SJCRH30 (cell line): ENCODE data around the gene FGFBP1. TPM values are rescaled to one million over a fixed set of nuclear protein-coding genes. Genes with fewer than 3 reads are reported as not detected.

Source experiments
- DNase-seq, 2 experiments: peaks; one replicate each; pipeline ENCODE4 v3.0.0-alpha.2; 2015 to 2020
- H3K27ac ChIP-seq: fragments of 250-450 bp; sonication (Bioruptor Pico); 2 replicates; pipeline ENCODE4 v1.5.1; 2020; ENCODE audit warnings: mild to moderate bottlenecking, moderate library complexity
- H3K27me3 ChIP-seq: fragments of 250-450 bp; sonication (Bioruptor Pico); 2 replicates; pipeline ENCODE4 v1.5.1; 2020; ENCODE audit warnings: mild to moderate bottlenecking, moderate library complexity
- H3K36me3 ChIP-seq: fragments of 250-450 bp; sonication (Bioruptor Pico); 2 replicates; pipeline ENCODE4 v1.5.1; 2020; ENCODE audit warnings: mild to moderate bottlenecking, moderate library complexity
- H3K4me1 ChIP-seq: fragments of 250-450 bp; sonication (Bioruptor Pico); 2 replicates; pipeline ENCODE4 v1.5.1; 2020; ENCODE audit warnings: mild to moderate bottlenecking, moderate library complexity
- H3K4me3 ChIP-seq: fragments of 250-450 bp; sonication (Bioruptor Pico); 2 replicates; pipeline ENCODE4 v1.5.1; 2020; ENCODE audit warnings: mild to moderate bottlenecking, moderate library complexity
- H3K9me3 ChIP-seq: fragments of 250-450 bp; sonication (Bioruptor Pico); replicated peaks from 2 replicates; pipeline ENCODE4 v1.5.1; 2020; ENCODE audit warnings: mild to moderate bottlenecking, moderate library complexity
- total RNA-seq: library from RNA; depleted of rRNA; stranded (reverse); fragments of >200 nt; shearing (Covaris generic); gene quantifications from 2 replicates; pipeline ENCODE4 v1.2.3, GENCODE V29; 2014

The FGFBP1 gene
- total RNA-seq, 1 experiment from 2014 or later: not detected

GRCh38 chr4:15912961-15913630 is 25.4 kb downstream of the FGFBP1 start:
- H3K4me3 ChIP-seq: no peak overlapping the region
- H3K36me3 ChIP-seq: no peaks in the 10 kb centered on the region
- no peaks in the 10 kb centered on the region; the same call in 1 of the 2 replicates for H3K9me3 ChIP-seq
- no peak overlapping the region for H3K27ac ChIP-seq
- H3K27me3 ChIP-seq: peaks cover 3% of the 10 kb centered on the region; the same call in 1 of the 2 replicates
- H3K4me1 ChIP-seq: peaks cover 5% of the 10 kb centered on the region; the same call in 1 of the 2 replicates
- DNase-seq: no peak

GRCh38 chr4:15912236-15912635 is 26.3 kb downstream of the FGFBP1 start:
- Histone ChIP-seq H3K4me3 (no peak overlapping the region), H3K9me3 (no peaks in the 10 kb centered on the region; the same call in 1 of the 2 replicates), H3K36me3 (no peaks in the 10 kb centered on the region), H3K27ac (no peak overlapping the region), H3K27me3 (peaks cover 1% of the 10 kb centered on the region; the same call in 1 of the 2 replicates), H3K4me1 (peaks cover 5% of the 10 kb centered on the region; the same call in 1 of the 2 replicates)
- DNase-seq: no peak

DNA sequence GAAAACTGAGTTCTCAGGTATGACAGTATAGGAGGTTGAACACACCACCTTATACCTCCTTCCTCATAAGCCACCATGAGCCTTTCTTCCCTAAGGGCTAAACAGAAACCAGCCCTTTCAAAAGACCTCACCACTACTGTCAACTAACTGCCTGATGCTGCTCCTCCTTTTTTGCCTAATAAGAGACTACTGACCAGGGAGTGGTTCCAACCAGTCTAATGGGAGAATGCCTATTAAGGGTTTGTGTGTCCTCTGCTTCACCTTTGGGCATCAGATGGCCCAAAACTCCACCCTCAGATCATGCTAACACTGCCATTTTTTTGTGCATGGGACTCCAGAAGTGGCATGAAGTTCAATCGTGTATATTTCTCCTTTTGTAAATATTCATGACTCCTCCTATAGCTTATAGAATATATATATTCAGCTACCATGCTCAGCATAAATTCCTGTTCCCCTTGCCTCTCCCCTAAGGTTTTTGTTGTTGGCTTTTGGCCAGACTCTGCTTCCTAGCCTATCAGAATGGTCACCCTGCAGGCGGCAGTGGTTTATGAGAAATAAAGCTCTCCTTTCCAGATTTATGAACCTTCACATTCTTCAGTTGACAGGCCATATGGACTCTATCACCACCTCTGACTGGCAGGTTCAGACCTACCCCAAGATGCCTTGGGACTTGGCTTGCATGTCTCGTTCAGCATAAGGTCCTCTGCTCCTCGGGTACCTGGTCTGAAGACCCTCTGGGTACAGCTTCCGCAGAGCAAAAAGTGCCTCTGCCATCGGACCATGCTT is 28.2 kb downstream of the FGFBP1 start:
- Histone ChIP-seq H3K4me1 (peaks cover 5% of the 10 kb centered on the region; the same call in 1 of the 2 replicates), H3K4me3 (no peak overlapping the region), H3K36me3 (no peaks in the 10 kb centered on the region), H3K9me3 (no peaks in the 10 kb centered on the region), H3K27ac (no peak overlapping the region), H3K27me3 (no peaks in the 10 kb centered on the region)
- DNase-seq: no peak

- H3K4me1 ChIP-seq: no peaks in the 10 kb centered on the region
- no peaks in the 10 kb centered on the region for H3K27me3 ChIP-seq
- H3K27ac ChIP-seq: no peak overlapping the region
- H3K36me3 ChIP-seq: no peaks in the 10 kb centered on the region
- H3K9me3 ChIP-seq: no peaks in the 10 kb centered on the region
- DNase-seq: no peak
- no peak overlapping the region for H3K4me3 ChIP-seq
Measured at GRCh38 chr4:15907430-15907829, 31.1 kb downstream of the FGFBP1 start.

DNA sequence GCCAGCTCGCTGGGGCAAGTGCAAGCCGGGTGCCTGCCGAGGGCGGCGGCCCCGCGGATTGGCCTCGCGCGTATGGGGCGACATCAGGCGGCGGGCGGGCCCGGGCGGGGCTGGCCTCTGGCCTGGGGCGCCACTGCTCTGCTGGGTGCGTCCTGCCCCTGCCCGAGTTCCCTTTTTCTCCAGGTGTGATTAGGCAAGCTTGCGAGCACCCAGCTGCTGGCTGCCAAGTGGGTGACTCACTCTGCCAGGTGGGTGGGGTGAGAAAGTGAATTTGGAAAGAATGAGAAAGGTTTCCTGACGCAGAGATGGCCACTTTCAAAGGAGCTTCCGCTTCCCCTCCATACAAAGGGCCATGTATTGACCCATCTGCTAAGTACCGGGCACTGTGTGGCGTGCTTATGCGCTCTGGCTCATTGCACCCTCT is 32.5 kb downstream of the FGFBP1 start:
- no peak overlapping the region for H3K4me3 ChIP-seq
- H3K27me3 ChIP-seq: no peaks in the 10 kb centered on the region
- H3K4me1 ChIP-seq: no peaks in the 10 kb centered on the region
- H3K36me3 ChIP-seq: no peaks in the 10 kb centered on the region
- H3K27ac ChIP-seq: no peak overlapping the region
- DNase-seq: no peak
- no peaks in the 10 kb centered on the region for H3K9me3 ChIP-seq

DNA sequence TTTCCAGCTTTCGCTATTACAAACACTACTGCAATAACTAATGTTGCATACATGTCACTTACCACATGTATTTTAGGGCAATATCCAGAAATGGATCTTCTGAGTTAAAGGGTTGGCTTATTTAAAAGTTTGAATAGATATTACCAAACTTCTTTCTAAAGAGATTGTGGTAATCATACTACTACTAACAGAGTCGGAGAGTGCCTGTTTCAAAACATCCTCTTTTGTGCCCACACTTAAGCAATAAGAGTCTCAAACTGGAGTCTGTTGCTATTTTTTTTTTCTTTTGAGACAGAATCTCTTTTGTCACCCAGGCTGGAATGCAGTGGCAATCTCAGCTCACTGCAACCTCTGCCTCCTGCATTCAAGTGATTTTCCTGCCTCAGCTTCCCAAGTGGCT is 35.8 kb downstream of the FGFBP1 start:
- Histone ChIP-seq H3K9me3 (no peaks in the 10 kb centered on the region), H3K36me3 (no peaks in the 10 kb centered on the region), H3K27ac (no peak overlapping the region), H3K27me3 (no peaks in the 10 kb centered on the region; the same call in none of the 2 replicates), H3K4me3 (no peak overlapping the region), H3K4me1 (no peaks in the 10 kb centered on the region)
- DNase-seq: no peak

DNA sequence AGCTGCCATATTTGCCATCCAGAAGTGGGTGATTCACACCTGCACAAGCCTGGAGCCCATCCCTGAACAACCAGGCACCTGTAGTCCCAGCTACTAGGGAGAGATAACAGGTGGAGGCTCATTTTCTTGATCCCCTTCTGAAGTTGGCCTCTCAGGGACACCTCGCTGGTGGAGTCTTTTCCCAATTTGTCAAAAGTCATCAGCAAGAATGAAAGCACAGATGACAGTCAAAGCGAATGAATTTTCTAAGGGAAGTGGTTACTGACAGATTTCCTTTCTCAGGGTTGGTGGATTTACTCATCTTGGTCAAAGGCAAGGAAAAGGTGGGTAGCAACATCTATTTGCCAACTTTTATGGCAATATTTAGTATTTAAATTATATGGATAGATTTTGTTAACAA is 36.5 kb downstream of the FGFBP1 start:
- no peaks in the 10 kb centered on the region for H3K4me1 ChIP-seq
- H3K9me3 ChIP-seq: no peaks in the 10 kb centered on the region
- H3K27ac ChIP-seq: no peak overlapping the region
- no peak overlapping the region for H3K4me3 ChIP-seq
- DNase-seq: no peak
- no peaks in the 10 kb centered on the region; the same call in none of the 2 replicates for H3K27me3 ChIP-seq
- H3K36me3 ChIP-seq: no peaks in the 10 kb centered on the region

DNA sequence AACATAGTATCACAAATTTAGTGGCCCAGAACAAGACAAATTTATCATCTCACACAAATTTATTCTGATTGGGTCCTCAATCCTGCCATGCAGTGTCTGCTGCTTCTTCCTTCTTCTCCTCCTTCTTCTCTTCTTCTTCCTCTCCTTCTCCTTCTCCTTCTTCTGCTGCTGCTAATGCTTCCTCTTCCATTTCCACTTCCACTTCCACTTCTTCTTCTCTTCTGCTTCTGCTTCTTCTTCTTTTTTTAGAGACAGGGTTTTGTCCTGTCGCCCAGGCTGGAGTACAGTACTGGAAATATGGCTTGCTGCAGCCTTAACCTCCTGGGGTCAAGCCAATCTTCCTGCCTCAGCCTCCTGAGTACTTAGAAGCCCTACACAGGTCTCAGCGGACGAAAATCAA is 37.5 kb downstream of the FGFBP1 start:
- DNase-seq: no peak
- H3K27me3 ChIP-seq: no peaks in the 10 kb centered on the region; the same call in none of the 2 replicates
- H3K4me3 ChIP-seq: no peak overlapping the region
- H3K27ac ChIP-seq: no peak overlapping the region
- no peaks in the 10 kb centered on the region for H3K4me1 ChIP-seq
- H3K9me3 ChIP-seq: no peaks in the 10 kb centered on the region
- H3K36me3 ChIP-seq: no peaks in the 10 kb centered on the region

- no peaks in the 10 kb centered on the region for H3K36me3 ChIP-seq
- DNase-seq: no peak
- no peaks in the 10 kb centered on the region; the same call in none of the 2 replicates for H3K27me3 ChIP-seq
- no peaks in the 10 kb centered on the region for H3K9me3 ChIP-seq
- H3K4me3 ChIP-seq: no peak overlapping the region
- H3K4me1 ChIP-seq: no peaks in the 10 kb centered on the region
- H3K27ac ChIP-seq: no peak overlapping the region
Measured at GRCh38 chr4:15899511-15899910, 39.0 kb downstream of the FGFBP1 start.

DNA sequence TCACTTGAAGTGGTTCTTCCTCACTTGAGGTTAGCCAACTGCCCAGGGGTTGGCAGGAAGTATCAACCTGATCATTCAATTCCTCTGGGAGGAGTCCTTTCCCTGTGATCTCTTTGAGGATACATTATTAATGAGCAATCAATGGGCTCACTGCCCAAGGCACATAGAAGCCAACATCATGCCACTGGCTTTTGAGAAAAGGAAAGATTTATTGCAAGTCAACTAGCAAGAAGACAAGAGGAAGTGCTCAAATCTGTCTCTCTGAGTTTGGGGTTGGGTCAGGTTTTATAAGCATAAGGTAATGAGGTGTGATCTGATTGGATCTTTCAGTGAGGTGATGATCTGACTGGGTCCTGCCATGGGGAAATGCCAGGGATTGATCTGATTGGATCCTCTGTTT is 39.6 kb downstream of the FGFBP1 start:
- no peak overlapping the region for H3K27ac ChIP-seq
- DNase-seq: no peak
- no peaks in the 10 kb centered on the region for H3K36me3 ChIP-seq
- H3K9me3 ChIP-seq: no peaks in the 10 kb centered on the region
- H3K27me3 ChIP-seq: no peaks in the 10 kb centered on the region; the same call in none of the 2 replicates
- no peaks in the 10 kb centered on the region for H3K4me1 ChIP-seq
- H3K4me3 ChIP-seq: no peak overlapping the region

DNA sequence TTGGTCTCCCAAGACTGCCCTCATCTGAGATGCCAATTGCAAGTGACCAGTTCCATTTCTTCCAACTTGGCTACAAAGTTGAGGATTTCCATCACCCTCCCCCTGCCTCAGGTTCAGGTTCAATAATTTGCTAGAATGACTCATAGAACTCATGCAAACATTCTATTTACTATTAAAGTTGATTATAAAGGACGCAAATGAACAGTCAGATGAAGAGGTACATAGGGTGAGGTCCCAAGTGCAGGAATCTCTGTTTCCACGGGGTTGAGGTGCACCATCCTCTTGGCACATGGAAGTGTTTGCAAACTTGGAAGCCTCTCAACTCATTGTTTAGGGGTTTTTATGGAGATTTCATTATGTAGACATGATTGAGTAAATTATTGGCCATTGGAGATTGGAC is 41.0 kb downstream of the FGFBP1 start:
- Histone ChIP-seq H3K4me1 (no peaks in the 10 kb centered on the region), H3K36me3 (no peaks in the 10 kb centered on the region), H3K4me3 (no peak overlapping the region), H3K9me3 (no peaks in the 10 kb centered on the region), H3K27ac (no peak overlapping the region), H3K27me3 (no peaks in the 10 kb centered on the region; the same call in none of the 2 replicates)
- DNase-seq: no peak

- no peaks in the 10 kb centered on the region; the same call in none of the 2 replicates for H3K27me3 ChIP-seq
- H3K9me3 ChIP-seq: no peaks in the 10 kb centered on the region
- DNase-seq: no peak
- no peaks in the 10 kb centered on the region for H3K36me3 ChIP-seq
- no peak overlapping the region for H3K27ac ChIP-seq
- H3K4me3 ChIP-seq: no peak overlapping the region
- H3K4me1 ChIP-seq: no peaks in the 10 kb centered on the region
Measured at GRCh38 chr4:15894921-15895916, 43.3 kb downstream of the FGFBP1 start.

DNA sequence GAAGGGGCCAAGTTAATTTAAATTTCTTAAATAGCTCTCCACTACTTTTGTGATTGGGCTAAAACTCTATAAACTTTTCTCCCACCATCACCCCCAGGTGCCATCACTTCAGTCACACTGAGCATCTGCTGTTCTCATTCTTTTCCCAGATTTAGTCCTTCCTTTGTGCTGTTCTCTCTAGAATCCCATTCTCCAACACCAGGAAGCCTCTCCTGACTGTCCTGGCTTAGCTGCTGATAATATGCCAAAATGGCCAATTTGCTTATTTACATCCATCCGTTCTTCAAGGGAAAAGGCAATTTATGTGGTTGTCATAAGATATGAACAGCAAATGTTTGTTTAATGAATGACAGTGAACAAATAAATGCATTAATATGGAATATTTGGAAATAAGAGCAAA is 44.1 kb downstream of the FGFBP1 start:
- Histone ChIP-seq H3K36me3 (no peaks in the 10 kb centered on the region), H3K27ac (no peak overlapping the region), H3K9me3 (no peaks in the 10 kb centered on the region), H3K27me3 (no peaks in the 10 kb centered on the region; the same call in none of the 2 replicates), H3K4me1 (no peaks in the 10 kb centered on the region), H3K4me3 (no peak overlapping the region)
- DNase-seq: no peak

DNA sequence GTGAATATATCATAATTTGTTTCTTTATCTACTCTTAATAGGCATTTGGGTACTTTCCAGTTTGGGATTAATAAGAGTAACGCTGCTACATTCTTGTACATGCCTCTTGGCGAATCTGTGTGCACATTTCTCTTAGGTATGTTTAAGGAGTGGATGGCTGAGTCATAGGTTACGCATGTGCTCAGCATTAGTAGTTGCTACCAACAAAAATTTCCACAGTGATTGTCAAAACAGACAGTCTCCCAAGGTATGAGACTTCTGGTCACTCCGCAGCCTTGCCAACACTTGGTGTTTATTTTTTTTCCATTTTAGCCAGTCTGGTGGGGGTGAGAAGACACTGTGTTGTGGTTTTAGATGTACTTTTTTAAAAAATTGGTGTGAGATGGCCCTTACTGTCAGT is 44.6 kb downstream of the FGFBP1 start:
- Histone ChIP-seq H3K36me3 (no peaks in the 10 kb centered on the region), H3K4me3 (no peak overlapping the region), H3K9me3 (no peaks in the 10 kb centered on the region), H3K27ac (no peak overlapping the region), H3K27me3 (no peaks in the 10 kb centered on the region; the same call in 1 of the 2 replicates), H3K4me1 (no peaks in the 10 kb centered on the region)
- DNase-seq: no peak
